GM23338 (cell line): ENCODE data around the gene PRR14L. TPM values are rescaled to one million over a fixed set of nuclear protein-coding genes. Genes with fewer than 3 reads are reported as not detected.

Experiments used
- ATAC-seq: fragments of 200-7000 bp; cut with Tn5 transposase; 3 replicates; pipeline ENCODE4 v1.9.1; 2020
- DNase-seq: peaks from one replicate; pipeline ENCODE4 v3.0.0-alpha.2; 2015; ENCODE audit warnings: low spot score
- H2AFZ ChIP-seq: fragments of 200-600 bp; sonication (generic); 2 replicates; pipeline ENCODE4 v1.8.0; 2016; ENCODE audit warnings: antibody characterized with exemption, mild to moderate bottlenecking, moderate library complexity
- H3F3A ChIP-seq: fragments of 200-600 bp; sonication (generic); replicated peaks from 2 replicates; pipeline ENCODE4 v1.8.0; 2017; ENCODE audit warnings: antibody characterized with exemption, mixed run types, low read depth
- H3K27ac ChIP-seq: fragments of 200-600 bp; sonication (generic); 2 replicates; pipeline ENCODE4 v1.6.1; 2016; ENCODE audit warnings: low read depth
- H3K27me3 ChIP-seq: fragments of 200-600 bp; sonication (generic); 2 replicates; pipeline ENCODE4 v1.8.0; 2016; ENCODE audit warnings: mild to moderate bottlenecking, mixed run types, moderate library complexity; ENCODE audit not compliant: insufficient read depth
- H3K36me3 ChIP-seq: fragments of 200-600 bp; sonication (generic); 2 replicates; pipeline ENCODE4 v1.8.0; 2016; ENCODE audit warnings: mild to moderate bottlenecking; ENCODE audit not compliant: insufficient read depth
- H3K4me1 ChIP-seq: fragments of 200-600 bp; sonication (generic); 2 replicates; pipeline ENCODE4 v1.8.0; 2016; ENCODE audit warnings: mild to moderate bottlenecking, moderate library complexity; ENCODE audit not compliant: insufficient read depth
- H3K4me2 ChIP-seq: fragments of 200-600 bp; sonication (generic); 2 replicates; pipeline ENCODE4 v1.7.1; 2017; ENCODE audit warnings: mixed run types
- H3K4me3 ChIP-seq: fragments of 200-600 bp; sonication (generic); 2 replicates; pipeline ENCODE4 v1.6.1; 2016; ENCODE audit warnings: mixed run types
- H3K79me2 ChIP-seq: fragments of 200-600 bp; sonication (generic); replicated peaks from 2 replicates; pipeline ENCODE4 v1.8.0; 2017; ENCODE audit warnings: mild to moderate bottlenecking; ENCODE audit not compliant: insufficient read depth
- H3K9me2 ChIP-seq: fragments of 200-600 bp; sonication (generic); 2 replicates; pipeline ENCODE4 v1.8.0; 2017; ENCODE audit not compliant: insufficient read depth
- H4K20me1 ChIP-seq: fragments of 200-600 bp; sonication (generic); replicated peaks from 2 replicates; pipeline ENCODE4 v1.8.0; 2017; ENCODE audit warnings: mild to moderate bottlenecking; ENCODE audit not compliant: insufficient read depth
- H3K27ac Mint-ChIP-seq: 2 replicates; pipeline ENCODE4 v1.8.0; 2020; ENCODE audit warnings: inconsistent platforms, mild to moderate bottlenecking, moderate library complexity, mixed read lengths
- H3K27me3 Mint-ChIP-seq: 3 replicates; pipeline ENCODE4 v1.8.0; 2022; ENCODE audit warnings: low read depth, mild to moderate bottlenecking, moderate library complexity, mixed read lengths, inconsistent platforms; ENCODE audit not compliant: insufficient read depth, poor library complexity
- H3K36me3 Mint-ChIP-seq: 3 replicates; pipeline ENCODE4 v1.8.0; 2021; ENCODE audit warnings: low read depth, mild to moderate bottlenecking, inconsistent platforms, moderate library complexity, mixed read lengths
- H3K4me1 Mint-ChIP-seq: 3 replicates; pipeline ENCODE4 v1.8.0; 2020; ENCODE audit warnings: mild to moderate bottlenecking, inconsistent platforms, mixed read lengths
- H3K4me3 Mint-ChIP-seq: 3 replicates; pipeline ENCODE4 v1.8.0; 2021; ENCODE audit warnings: moderate library complexity, mild to moderate bottlenecking, inconsistent platforms, mixed read lengths
- H3K9me3 Mint-ChIP-seq: 3 replicates; pipeline ENCODE4 v1.8.0; 2020; ENCODE audit warnings: moderate library complexity, mild to moderate bottlenecking, inconsistent platforms, mixed read lengths
- CREB1 ChIP-seq: fragments of 250-450 bp; sonication (Bioruptor Pico); IDR thresholded peaks from 2 replicates; pipeline ENCODE4 v1.5.0; 2020; ENCODE audit warnings: low read depth, mild to moderate bottlenecking, moderate library complexity
- CTCF ChIP-seq, 2 experiments: fragments of 200-600 bp in 1 of 2; sonication (generic) in 1 of 2; conservative IDR thresholded peaks; 2 replicates each; pipeline versions ENCODE4 v1.5.1 to v1.6.1; 2016 to 2017; ENCODE audit warnings: antibody characterized with exemption in 2 of 2, low read depth in 2 of 2, mild to moderate bottlenecking in 2 of 2, moderate library complexity in 1 of 2
- ETS1 ChIP-seq: IDR thresholded peaks from 2 replicates; pipeline ENCODE4 v1.6.1; 2016; ENCODE audit warnings: antibody characterized with exemption
- EZH2 ChIP-seq: fragments of 200-600 bp; sonication (generic); IDR thresholded peaks from one replicate; pipeline ENCODE4 v1.8.0; 2017; ENCODE audit warnings: antibody characterized with exemption, mild to moderate bottlenecking, low read depth; ENCODE audit not compliant: unreplicated experiment
- EZH2phosphoT487 ChIP-seq: fragments of 200-600 bp; sonication (generic); IDR thresholded peaks from one replicate; pipeline ENCODE4 v1.8.1; 2018; ENCODE audit warnings: antibody characterized with exemption; ENCODE audit not compliant: unreplicated experiment
- JUNB ChIP-seq: IDR thresholded peaks from one replicate; pipeline ENCODE4 v1.6.1; 2016; ENCODE audit warnings: antibody characterized with exemption; ENCODE audit not compliant: unreplicated experiment
- NANOG ChIP-seq: IDR thresholded peaks from 2 replicates; pipeline ENCODE4 v1.6.1; 2016; ENCODE audit warnings: antibody characterized with exemption, borderline replicate concordance
- POLR2AphosphoS5 ChIP-seq: IDR thresholded peaks from 2 replicates; pipeline ENCODE4 v1.6.1; 2016; ENCODE audit warnings: antibody characterized with exemption, low read depth
- REST ChIP-seq: IDR thresholded peaks from one replicate; pipeline ENCODE4 v1.6.1; 2018; ENCODE audit warnings: antibody characterized with exemption; ENCODE audit not compliant: unreplicated experiment
- STAT1 ChIP-seq: IDR thresholded peaks from one replicate; pipeline ENCODE4 v1.6.1; 2016; ENCODE audit warnings: antibody characterized with exemption; ENCODE audit not compliant: unreplicated experiment
- ZNF114 ChIP-seq: fragments of 250-450 bp; sonication (Bioruptor Pico); IDR thresholded peaks from 2 replicates; pipeline ENCODE4 v1.5.0; 2020; ENCODE audit warnings: mild to moderate bottlenecking, moderate library complexity
- ZNF331 ChIP-seq: fragments of 250-450 bp; sonication (Bioruptor Pico); IDR thresholded peaks from 2 replicates; pipeline ENCODE4 v1.5.0; 2020; ENCODE audit warnings: low read depth, mild to moderate bottlenecking, moderate library complexity
- ZNF462 ChIP-seq: fragments of 250-450 bp; sonication (Bioruptor Pico); IDR thresholded peaks from 2 replicates; pipeline ENCODE4 v1.5.0; 2020; ENCODE audit warnings: mild to moderate bottlenecking, moderate library complexity
- polyA plus RNA-seq: library from polyadenylated mRNA; unstranded; fragments of >200 nt; fragmentation: Nextera tagmentation; extraction: Ambion mirVana; gene quantifications from 2 replicates; pipeline ENCODE4 v1.2.1, GENCODE V29; 2016
- total RNA-seq: library from RNA; depleted of rRNA; stranded (reverse); fragments of >200 nt; shearing (Covaris generic); gene quantifications from 2 replicates; pipeline ENCODE4 v1.2.3, GENCODE V29; 2014

The PRR14L gene
- total and polyA plus RNA-seq, 2 experiments from 2014 or later, result 46.3 to 54.0 TPM

GRCh38 chr22:31659246-31659645 is 90.7 kb downstream of the PRR14L start:
- no peak overlapping the region; the same call in 1 of the 2 replicates for H3K27ac Mint-ChIP-seq
- H3K27me3 ChIP-seq, result no peaks in the 10 kb centered on the region
- peaks cover 7% of the 10 kb centered on the region for H3K27me3 Mint-ChIP-seq
- no peaks in the 10 kb centered on the region for H3K9me3 Mint-ChIP-seq
- H3K4me1 ChIP-seq, result peaks cover 8% of the 10 kb centered on the region; the same call in 1 of the 2 replicates
- no peak for ATAC-seq
- peaks cover 10% of the 10 kb centered on the region; the same call in 2 of the 3 replicates for H3K4me1 Mint-ChIP-seq
- no peaks in the 10 kb centered on the region for H3K9me2 ChIP-seq
- no peak overlapping the region for H3K4me2 ChIP-seq
- peaks cover 8% of the 10 kb centered on the region; the same call in 1 of the 2 replicates for H4K20me1 ChIP-seq
- no peak overlapping the region; the same call in 2 of the 3 replicates for H3K4me3 Mint-ChIP-seq
- TF ChIP-seq JUNB (no peak), POLR2AphosphoS5 (no peak), ETS1 (no peak), CREB1 (CRISPR knock-in tag) (no peak), EZH2phosphoT487 (no peak), STAT1 (no peak), REST (no peak), ZNF331 (CRISPR knock-in tag) (no peak), EZH2 (no peak), NANOG (no peak), CTCF (conservative IDR thresholded peaks at IDR 0.05; ENCODE audit: low read depth in 2 of 2) (no peak), ZNF114 (CRISPR knock-in tag) (no peak), ZNF462 (CRISPR knock-in tag) (no peak)
- H3K27ac ChIP-seq, result no peak overlapping the region
- no peaks in the 10 kb centered on the region for H3K36me3 ChIP-seq
- H3F3A ChIP-seq, result no peaks in the 10 kb centered on the region
- no peak overlapping the region for H2AFZ ChIP-seq
- no peak for DNase-seq
- no peaks in the 10 kb centered on the region; the same call in 1 of the 3 replicates for H3K36me3 Mint-ChIP-seq
- H3K79me2 ChIP-seq, result peaks cover 78% of the 10 kb centered on the region
- no peak overlapping the region for H3K4me3 ChIP-seq
